ENCODE measurements around the gene AKR1C2.
"Not testable (repeated sequence)": the region's sequence is repeated elsewhere in the genome, so short reads cannot be mapped to it uniquely, and the experiment has no call there.

Gene AKR1C2

GRCh38 chr10:5003127-5004029 lies at the start of gene AKR1C2:
Gene AKR1C2, minus strand, starts transcription at chr10:5003857. Its CDS starts 22 bp downstream, at chr10:5003835.
- intact Hi-C loops (cut with DNase I); DNase-seq: not testable (repeated sequence)

GRCh38 chr10:5052951-5053500 lies 49.4 kb upstream of the AKR1C2 start:
- peak in 1 of 10 donors; percentile 78 for DNase-seq
- intact Hi-C loops (cut with DNase I), result not testable (repeated sequence)

- intact Hi-C loops (cut with DNase I), result no loop called here
- DNase-seq, result no peak
Observed at GRCh38 chr10:5047912-5048628, 44.4 kb upstream of the AKR1C2 start.

- intact Hi-C loops (cut with DNase I); DNase-seq: not testable (repeated sequence)
Observed at GRCh38 chr10:5047055-5047454, 43.4 kb upstream of the AKR1C2 start.

- intact Hi-C loops (cut with DNase I), result no loop called here
- no peak for DNase-seq
Observed at GRCh38 chr10:5046410-5046809, 42.8 kb upstream of the AKR1C2 start.

GRCh38 chr10:5045095-5045494 lies 41.4 kb upstream of the AKR1C2 start:
- DNase-seq, result no peak
- intact Hi-C loops (cut with DNase I), result no loop called here

- intact Hi-C loops (cut with DNase I), result no loop called here
- no peak for DNase-seq
Observed at GRCh38 chr10:5043716-5044115, 40.1 kb upstream of the AKR1C2 start.

- intact Hi-C loops (cut with DNase I), result no loop called here
- DNase-seq, result no peak
Observed at GRCh38 chr10:5042922-5043321, 39.3 kb upstream of the AKR1C2 start.

GRCh38 chr10:5041471-5042023 lies 37.9 kb upstream of the AKR1C2 start:
- DNase-seq, result no peak
- intact Hi-C loops (cut with DNase I), result no loop called here

GRCh38 chr10:5040781-5041470 lies 37.3 kb upstream of the AKR1C2 start:
- intact Hi-C loops (cut with DNase I), result no loop called here
- no peak for DNase-seq

GRCh38 chr10:5040010-5040673 lies 36.5 kb upstream of the AKR1C2 start:
- DNase-seq, result no peak
- intact Hi-C loops (cut with DNase I), result no loop called here

- intact Hi-C loops (cut with DNase I), result no loop called here
- DNase-seq, result no peak
Observed at GRCh38 chr10:5038733-5039132, 35.1 kb upstream of the AKR1C2 start.

GRCh38 chr10:5038101-5038500 lies 34.4 kb upstream of the AKR1C2 start:
- intact Hi-C loops (cut with DNase I), result no loop called here
- DNase-seq, result no peak

- no peak for DNase-seq
- intact Hi-C loops (cut with DNase I), result no loop called here
Observed at GRCh38 chr10:5036511-5036910, 32.9 kb upstream of the AKR1C2 start.

- intact Hi-C loops (cut with DNase I), result no loop called here
- DNase-seq, result no peak
Observed at GRCh38 chr10:5035356-5035755, 31.7 kb upstream of the AKR1C2 start.

GRCh38 chr10:5034588-5034987 lies 30.9 kb upstream of the AKR1C2 start:
- no peak for DNase-seq

GRCh38 chr10:5033061-5033778 lies 29.6 kb upstream of the AKR1C2 start:
- intact Hi-C loops (cut with DNase I), result no loop called here
- no peak for DNase-seq

More at GRCh38 chr10:5034588-5034987, 30.9 kb upstream of the AKR1C2 start:
- intact Hi-C loops (cut with DNase I), result no loop called here

GRCh38 chr10:5032444-5032843 lies 28.8 kb upstream of the AKR1C2 start:
- intact Hi-C loops (cut with DNase I); DNase-seq: not testable (repeated sequence)

- intact Hi-C loops (cut with DNase I); DNase-seq: not testable (repeated sequence)
Observed at GRCh38 chr10:5031588-5031987, 27.9 kb upstream of the AKR1C2 start.
